ENCODE data around the gene NACAD.
A peak's percentile ranks its signal among the peaks of the same experiment; 100 is the strongest.

The NACAD gene

DNA sequence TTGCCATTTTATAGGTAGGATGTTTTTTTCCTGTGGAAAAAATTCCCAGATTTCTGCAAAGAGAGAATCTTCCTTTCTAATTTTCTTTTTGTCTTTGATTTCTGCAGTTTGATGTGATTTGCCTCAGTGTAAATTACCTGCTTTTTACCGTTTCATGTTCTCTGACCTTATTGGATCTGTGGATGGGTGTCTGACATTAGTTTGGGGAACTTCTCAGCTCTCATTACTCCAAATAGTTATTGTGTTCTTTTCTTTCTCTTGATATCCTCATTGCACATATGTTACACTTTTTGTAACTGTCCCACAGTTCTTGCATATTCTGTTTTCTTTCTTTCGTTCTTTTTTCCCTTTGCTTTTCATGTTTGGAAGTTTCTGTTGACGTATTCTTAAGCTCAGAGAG, 28.5 kb downstream of the NACAD start:
- H3K36me3 Mint-ChIP-seq (ENCODE audit: insufficient read depth) = peaks cover 57% of the 10 kb centered on the region
- H3K4me3 Mint-ChIP-seq = peak overlapping the region in 1 of 2 donors; percentile 4
- H3K27me3 Mint-ChIP-seq = no peaks in the 10 kb centered on the region
- ATAC-seq (replicated peaks) (no peak), DNase-seq (no peak)
- H3K4me1 Mint-ChIP-seq (ENCODE audit: low read depth in 2 of 2) = peaks cover 49 to 60% of the 10 kb centered on the region in 2 donors
- H3K9me3 Mint-ChIP-seq = no peaks in the 10 kb centered on the region
- peak overlapping the region; percentile 18 to 64 for H3K27ac Mint-ChIP-seq

- DNase-seq (no peak), ATAC-seq (replicated peaks) (no peak)
- peak overlapping the region; percentile 65 to 92 for H3K27ac Mint-ChIP-seq
- peak overlapping the region in 1 of 2 donors; percentile 4 for H3K4me3 Mint-ChIP-seq
- no peaks in the 10 kb centered on the region for H3K9me3 Mint-ChIP-seq
- peaks cover 41% of the 10 kb centered on the region for H3K36me3 Mint-ChIP-seq (ENCODE audit: insufficient read depth)
- no peaks in the 10 kb centered on the region for H3K27me3 Mint-ChIP-seq
- peaks cover 58 to 75% of the 10 kb centered on the region in 2 donors for H3K4me1 Mint-ChIP-seq (ENCODE audit: low read depth in 2 of 2)
Observed at GRCh38 chr7:45057878-45058277, 30.9 kb downstream of the NACAD start.

GRCh38 chr7:45055594-45056219, 33.1 kb downstream of the NACAD start:
- Mint-ChIP-seq H3K27ac (peak overlapping the region; percentile 57 to 92), H3K4me1 (ENCODE audit: low read depth in 2 of 2) (peaks cover 60 to 76% of the 10 kb centered on the region in 2 donors), H3K36me3 (ENCODE audit: insufficient read depth) (peaks cover 31% of the 10 kb centered on the region), H3K9me3 (no peaks in the 10 kb centered on the region), H3K4me3 (no peak overlapping the region), H3K27me3 (no peaks in the 10 kb centered on the region)
- no peak for DNase-seq
- no peak for ATAC-seq (replicated peaks)

DNA sequence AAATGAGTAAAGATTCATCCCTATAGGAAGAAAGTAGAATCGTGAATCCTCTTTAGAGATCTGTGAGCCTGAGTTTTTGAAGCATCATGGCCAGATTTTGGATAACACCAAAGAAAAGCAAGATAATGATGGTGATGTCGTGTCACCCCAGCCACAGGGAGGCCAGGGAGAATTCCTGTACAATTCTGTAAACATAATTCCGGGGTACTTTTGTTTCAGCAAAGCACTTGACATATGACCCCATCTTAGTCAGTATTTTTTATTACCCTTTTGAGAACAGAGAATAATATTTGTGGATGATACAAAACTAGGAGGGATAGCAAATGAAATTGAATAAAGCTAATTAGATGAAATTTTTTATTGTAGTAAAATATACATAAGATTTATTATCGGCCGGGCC, 33.8 kb downstream of the NACAD start:
- H3K36me3 Mint-ChIP-seq (ENCODE audit: insufficient read depth) = peaks cover 31% of the 10 kb centered on the region
- H3K27ac Mint-ChIP-seq = peak overlapping the region in 1 of 2 donors; percentile 78
- peaks cover 56 to 76% of the 10 kb centered on the region in 2 donors for H3K4me1 Mint-ChIP-seq (ENCODE audit: low read depth in 2 of 2)
- no peaks in the 10 kb centered on the region for H3K9me3 Mint-ChIP-seq
- no peak for ATAC-seq (replicated peaks)
- DNase-seq = no peak
- H3K4me3 Mint-ChIP-seq = no peak overlapping the region
- no peaks in the 10 kb centered on the region for H3K27me3 Mint-ChIP-seq

- Mint-ChIP-seq H3K9me3 (no peaks in the 10 kb centered on the region), H3K4me3 (no peak overlapping the region), H3K27ac (peak overlapping the region in 1 of 2 donors; percentile 78), H3K36me3 (ENCODE audit: insufficient read depth) (peaks cover 31% of the 10 kb centered on the region), H3K27me3 (no peaks in the 10 kb centered on the region), H3K4me1 (ENCODE audit: low read depth in 2 of 2) (peaks cover 56 to 76% of the 10 kb centered on the region in 2 donors)
- DNase-seq (no peak), ATAC-seq (replicated peaks) (no peak)
Observed at GRCh38 chr7:45054442-45054841, 34.3 kb downstream of the NACAD start.

DNA sequence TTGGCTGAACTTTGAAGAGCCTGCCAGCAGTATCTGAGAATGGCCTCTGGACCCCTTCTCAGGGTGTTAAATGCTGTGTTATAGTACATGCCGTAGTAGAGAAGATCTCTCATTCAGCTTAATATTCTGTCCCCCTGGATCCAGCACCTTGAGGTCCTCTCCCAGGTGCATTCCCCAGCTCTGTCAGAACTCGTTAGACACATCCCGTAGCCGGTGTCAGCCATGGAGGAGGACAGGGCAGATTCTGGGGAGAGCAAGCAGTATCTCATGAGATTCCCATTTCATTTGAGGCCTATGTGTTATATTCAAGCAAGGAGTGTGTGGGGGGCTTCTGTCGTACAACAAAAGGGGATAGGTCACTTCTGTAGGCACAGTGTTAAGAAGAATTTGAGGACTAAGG, 34.8 kb downstream of the NACAD start:
- peak overlapping the region; percentile 78 for H3K27ac Mint-ChIP-seq
- H3K4me3 Mint-ChIP-seq = no peak overlapping the region
- no peaks in the 10 kb centered on the region for H3K27me3 Mint-ChIP-seq
- peaks cover 56 to 72% of the 10 kb centered on the region in 2 donors for H3K4me1 Mint-ChIP-seq (ENCODE audit: low read depth in 2 of 2)
- H3K36me3 Mint-ChIP-seq (ENCODE audit: insufficient read depth) = peaks cover 29% of the 10 kb centered on the region
- ATAC-seq (replicated peaks) (no peak), DNase-seq (no peak)
- H3K9me3 Mint-ChIP-seq = no peaks in the 10 kb centered on the region

- H3K27me3 Mint-ChIP-seq = no peaks in the 10 kb centered on the region
- DNase-seq (no peak), ATAC-seq (replicated peaks) (no peak)
- peak overlapping the region; percentile 78 for H3K27ac Mint-ChIP-seq
- no peaks in the 10 kb centered on the region for H3K9me3 Mint-ChIP-seq
- peaks cover 28% of the 10 kb centered on the region for H3K36me3 Mint-ChIP-seq (ENCODE audit: insufficient read depth)
- no peak overlapping the region for H3K4me3 Mint-ChIP-seq
- H3K4me1 Mint-ChIP-seq (ENCODE audit: low read depth in 2 of 2) = peaks cover 54 to 69% of the 10 kb centered on the region in 2 donors
Observed at GRCh38 chr7:45053401-45053800, 35.4 kb downstream of the NACAD start.

- Mint-ChIP-seq H3K36me3 (ENCODE audit: insufficient read depth) (peaks cover 32% of the 10 kb centered on the region), H3K9me3 (no peaks in the 10 kb centered on the region), H3K27ac (peak overlapping the region; percentile 67 to 78), H3K4me1 (ENCODE audit: low read depth in 2 of 2) (peaks cover 45 to 60% of the 10 kb centered on the region in 2 donors), H3K4me3 (no peak overlapping the region), H3K27me3 (no peaks in the 10 kb centered on the region)
- ATAC-seq (replicated peaks) (no peak), DNase-seq (no peak)
Observed at GRCh38 chr7:45052011-45052410, 36.8 kb downstream of the NACAD start.

GRCh38 chr7:45050198-45050597, 38.6 kb downstream of the NACAD start:
- Mint-ChIP-seq H3K27me3 (no peaks in the 10 kb centered on the region), H3K27ac (peak overlapping the region; percentile 51 to 67), H3K4me1 (ENCODE audit: low read depth in 2 of 2) (peaks cover 39 to 55% of the 10 kb centered on the region in 2 donors), H3K9me3 (no peaks in the 10 kb centered on the region), H3K36me3 (ENCODE audit: insufficient read depth) (peaks cover 42% of the 10 kb centered on the region), H3K4me3 (no peak overlapping the region)
- ATAC-seq (replicated peaks) (no peak), DNase-seq (no peak)

- H3K36me3 Mint-ChIP-seq (ENCODE audit: insufficient read depth) = peaks cover 48% of the 10 kb centered on the region
Observed at GRCh38 chr7:45048748-45049147, 40.0 kb downstream of the NACAD start.

DNA sequence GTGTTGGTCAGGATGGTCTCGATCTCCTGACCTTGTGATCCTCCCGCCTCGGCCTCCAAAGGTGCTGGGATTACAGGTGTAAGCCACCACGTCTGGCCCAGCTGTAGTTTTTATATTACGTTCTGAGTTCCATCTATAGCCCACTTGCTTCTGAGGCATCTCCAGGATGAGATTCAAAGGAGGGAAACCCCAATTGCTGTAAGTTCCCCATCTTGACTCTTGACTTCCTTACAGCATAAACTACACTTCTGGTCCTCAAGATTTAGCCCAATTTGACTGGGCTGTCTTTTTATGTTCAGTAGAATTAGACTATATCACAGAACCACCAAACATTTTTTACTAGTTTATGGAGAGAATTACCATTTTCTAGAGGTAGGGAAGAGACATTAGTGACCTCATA, 44.4 kb downstream of the NACAD start:
- Mint-ChIP-seq H3K27ac (peak overlapping the region; percentile 65 to 80), H3K36me3 (ENCODE audit: insufficient read depth) (peaks cover 80% of the 10 kb centered on the region), H3K27me3 (no peaks in the 10 kb centered on the region), H3K4me3 (no peak overlapping the region), H3K4me1 (ENCODE audit: low read depth in 2 of 2) (peaks cover 22 to 47% of the 10 kb centered on the region in 2 donors), H3K9me3 (no peaks in the 10 kb centered on the region)
- no peak for DNase-seq
- ATAC-seq (replicated peaks) = no peak

More at GRCh38 chr7:45048748-45049147, 40.0 kb downstream of the NACAD start:
- DNase-seq = no peak
- Mint-ChIP-seq H3K27ac (peak overlapping the region in 1 of 2 donors; percentile 78), H3K9me3 (no peaks in the 10 kb centered on the region), H3K27me3 (no peaks in the 10 kb centered on the region), H3K4me3 (no peak overlapping the region), H3K4me1 (ENCODE audit: low read depth in 2 of 2) (peaks cover 37 to 52% of the 10 kb centered on the region in 2 donors)
- no peak for ATAC-seq (replicated peaks)

GRCh38 chr7:45039106-45039505, 49.7 kb downstream of the NACAD start:
- peak overlapping the region; percentile 91 to 93 for H3K27ac Mint-ChIP-seq
- no peak for ATAC-seq (replicated peaks)
- peaks cover 73% of the 10 kb centered on the region for H3K36me3 Mint-ChIP-seq (ENCODE audit: insufficient read depth)
- H3K27me3 Mint-ChIP-seq = no peaks in the 10 kb centered on the region
- no peak for DNase-seq
- H3K4me3 Mint-ChIP-seq = peak overlapping the region in 1 of 2 donors; percentile 37
- H3K4me1 Mint-ChIP-seq (ENCODE audit: low read depth in 2 of 2) = peaks cover 47 to 67% of the 10 kb centered on the region in 2 donors
- no peaks in the 10 kb centered on the region for H3K9me3 Mint-ChIP-seq

DNA sequence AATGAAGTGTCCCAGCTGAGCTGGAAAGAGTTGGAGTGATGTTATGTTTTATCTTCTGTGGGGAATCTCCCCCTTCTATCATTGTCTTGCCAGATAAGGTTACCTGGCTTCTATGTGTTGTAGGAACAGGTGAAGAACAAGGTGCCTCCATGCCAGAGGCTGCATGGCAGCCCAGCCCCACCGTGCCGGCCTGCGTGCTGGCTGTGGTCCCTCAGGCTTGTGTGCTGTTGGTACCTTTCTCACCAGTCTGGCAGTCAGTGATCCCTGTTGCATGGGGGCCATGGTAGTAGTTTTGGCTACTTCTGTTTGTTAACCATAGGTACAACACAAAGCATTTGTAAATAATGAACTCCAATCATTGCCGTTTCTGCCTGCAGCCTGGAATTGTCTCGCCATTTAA, 50.9 kb downstream of the NACAD start:
- Mint-ChIP-seq H3K4me3 (peak overlapping the region; percentile 72 to 79), H3K36me3 (ENCODE audit: insufficient read depth) (peaks cover 69% of the 10 kb centered on the region), H3K27ac (peak overlapping the region; percentile 91 to 93), H3K27me3 (no peaks in the 10 kb centered on the region), H3K9me3 (no peaks in the 10 kb centered on the region), H3K4me1 (ENCODE audit: low read depth in 2 of 2) (peaks cover 52 to 70% of the 10 kb centered on the region in 2 donors)
- no peak for ATAC-seq (replicated peaks)
- no peak for DNase-seq

DNA sequence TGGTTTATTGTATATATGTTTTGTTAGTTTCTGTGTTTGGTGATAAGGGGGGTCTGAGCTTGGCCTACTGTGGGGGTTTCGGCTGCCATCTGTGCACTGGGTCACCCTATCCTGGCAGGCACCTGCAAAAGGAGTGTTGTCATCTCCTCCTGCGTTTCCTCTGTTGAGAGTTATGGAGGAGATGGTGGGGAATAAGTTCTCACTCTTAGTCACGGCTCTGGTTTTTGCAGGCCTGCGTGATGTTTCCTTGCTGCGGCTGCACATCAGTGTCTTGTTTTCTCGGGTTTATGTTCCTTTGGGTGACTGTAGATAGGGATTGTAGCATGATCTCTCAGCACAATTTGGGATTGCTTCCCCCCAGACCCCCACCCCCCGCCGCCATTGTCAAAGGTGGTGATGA, 52.0 kb downstream of the NACAD start:
- H3K36me3 Mint-ChIP-seq (ENCODE audit: insufficient read depth) = peaks cover 69% of the 10 kb centered on the region
- ATAC-seq (replicated peaks) = peak; percentile 18
- H3K4me3 Mint-ChIP-seq = peak overlapping the region; percentile 72 to 79
- H3K27ac Mint-ChIP-seq = peak overlapping the region; percentile 91 to 93
- H3K4me1 Mint-ChIP-seq (ENCODE audit: low read depth in 2 of 2) = peaks cover 60 to 73% of the 10 kb centered on the region in 2 donors
- H3K27me3 Mint-ChIP-seq = no peaks in the 10 kb centered on the region
- H3K9me3 Mint-ChIP-seq = no peaks in the 10 kb centered on the region
- DNase-seq = no peak
